C4-2B (cell line): ENCODE data around the gene KIF26B.
"Not testable (repeated sequence)": the region's sequence is repeated elsewhere in the genome, so short reads cannot be mapped to it uniquely, and the experiment has no call there.

ENCODE experiments used
- H3K27ac ChIP-seq: fragments of 450-650 bp; 2 replicates; pipeline ENCODE4 v1.5.1; 2017
- CTCF ChIP-seq: fragments of 450-650 bp; conservative IDR thresholded peaks from 2 replicates; pipeline ENCODE4 v1.5.1; 2017; ENCODE audit warnings: mild to moderate bottlenecking
- ZFX ChIP-seq: fragments of 450-650 bp; IDR thresholded peaks from 2 replicates; pipeline ENCODE4 v1.6.1; 2017

Gene KIF26B

GRCh38 chr1:245397771-245398170 is 243.0 kb downstream of the KIF26B start:
- no peak overlapping the region for H3K27ac ChIP-seq
- TF ChIP-seq CTCF (no peak), ZFX (no peak)

GRCh38 chr1:245398180-245398579 is 243.4 kb downstream of the KIF26B start:
- TF ChIP-seq CTCF (no peak), ZFX (no peak)
- H3K27ac ChIP-seq = no peak overlapping the region

GRCh38 chr1:245401881-245402587 is 247.2 kb downstream of the KIF26B start:
- TF ChIP-seq CTCF (no peak), ZFX (no peak)
- H3K27ac ChIP-seq = no peak overlapping the region

- not testable (repeated sequence) for H3K27ac ChIP-seq
These were observed 248.2 kb downstream of the KIF26B start for GRCh38 chr1:245402998-245403397.

- no peak overlapping the region for H3K27ac ChIP-seq
- no peak for TF ChIP-seq ZFX
- TF ChIP-seq CTCF = no peak
These were observed 249.7 kb downstream of the KIF26B start for GRCh38 chr1:245404527-245404926.

- no peak for TF ChIP-seq ZFX
- no peak for TF ChIP-seq CTCF
- no peak overlapping the region for H3K27ac ChIP-seq
These were observed 250.2 kb downstream of the KIF26B start for GRCh38 chr1:245404952-245405351.

- TF ChIP-seq ZFX = no peak
- TF ChIP-seq CTCF = no peak
- H3K27ac ChIP-seq = no peak overlapping the region
These were observed 251.6 kb downstream of the KIF26B start for GRCh38 chr1:245406426-245406825.

GRCh38 chr1:245407983-245408382 is 253.2 kb downstream of the KIF26B start:
- no peak overlapping the region for H3K27ac ChIP-seq
- TF ChIP-seq ZFX (no peak), CTCF (no peak)
